ENCODE data around the gene CEP83.
"Not testable (repeated sequence)": the region's sequence is repeated elsewhere in the genome, so short reads cannot be mapped to it uniquely, and the experiment has no call there.

CEP83 gene

GRCh38 chr12:94416613-94417012 lies 43.1 kb downstream of the CEP83 start:
- Histone ChIP-seq H3K4me1 (ENCODE audit: control insufficient read depth, insufficient read depth, low read length, unreplicated experiment) (no peaks in the 10 kb centered on the region), H2AFZ (ENCODE audit: low read length, unreplicated experiment) (no peak overlapping the region), H3K79me2 (ENCODE audit: control insufficient read depth, insufficient read depth, low read length, unreplicated experiment) (peaks cover 3% of the 10 kb centered on the region), H3K27me3 (ENCODE audit: insufficient read depth, low read length) (no peaks in the 10 kb centered on the region), H3K27ac (ENCODE audit: low read depth, low read length) (no peak overlapping the region), H3K36me3 (ENCODE audit: insufficient read depth, low read length) (no peaks in the 10 kb centered on the region), H3K4me3 (ENCODE audit: low read depth, low read length) (no peak overlapping the region)

GRCh38 chr12:94415066-94415465 lies 44.6 kb downstream of the CEP83 start:
- Histone ChIP-seq H2AFZ (ENCODE audit: low read length, unreplicated experiment) (no peak overlapping the region), H3K4me1 (ENCODE audit: control insufficient read depth, insufficient read depth, low read length, unreplicated experiment) (no peaks in the 10 kb centered on the region), H3K27ac (ENCODE audit: low read depth, low read length) (no peak overlapping the region), H3K79me2 (ENCODE audit: control insufficient read depth, insufficient read depth, low read length, unreplicated experiment) (peaks cover 3% of the 10 kb centered on the region), H3K27me3 (ENCODE audit: insufficient read depth, low read length) (no peaks in the 10 kb centered on the region), H3K36me3 (ENCODE audit: insufficient read depth, low read length) (no peaks in the 10 kb centered on the region), H3K4me3 (ENCODE audit: low read depth, low read length) (no peak overlapping the region)

- Histone ChIP-seq H2AFZ (ENCODE audit: low read length, unreplicated experiment) (peak overlapping the region; percentile 89), H3K4me1 (ENCODE audit: control insufficient read depth, insufficient read depth, low read length, unreplicated experiment) (peaks cover 3% of the 10 kb centered on the region), H3K4me3 (ENCODE audit: low read depth, low read length) (peak overlapping the region; percentile 65), H3K79me2 (ENCODE audit: control insufficient read depth, insufficient read depth, low read length, unreplicated experiment) (no peaks in the 10 kb centered on the region), H3K36me3 (ENCODE audit: insufficient read depth, low read length) (no peaks in the 10 kb centered on the region), H3K27me3 (ENCODE audit: insufficient read depth, low read length) (no peaks in the 10 kb centered on the region), H3K27ac (ENCODE audit: low read depth, low read length) (no peak overlapping the region)
Observed at GRCh38 chr12:94405413-94406116, 54.1 kb downstream of the CEP83 start.

GRCh38 chr12:94404854-94405253 lies 54.8 kb downstream of the CEP83 start:
- Histone ChIP-seq H3K36me3 (ENCODE audit: insufficient read depth, low read length) (peaks cover 7% of the 10 kb centered on the region), H3K79me2 (ENCODE audit: control insufficient read depth, insufficient read depth, low read length, unreplicated experiment) (no peaks in the 10 kb centered on the region), H3K4me3 (ENCODE audit: low read depth, low read length) (peak overlapping the region; percentile 65), H3K27ac (ENCODE audit: low read depth, low read length) (no peak overlapping the region), H3K4me1 (ENCODE audit: control insufficient read depth, insufficient read depth, low read length, unreplicated experiment) (peaks cover 3% of the 10 kb centered on the region), H2AFZ (ENCODE audit: low read length, unreplicated experiment) (peak overlapping the region; percentile 89), H3K27me3 (ENCODE audit: insufficient read depth, low read length) (no peaks in the 10 kb centered on the region)

- Histone ChIP-seq H3K4me3 (ENCODE audit: low read depth, low read length) (no peak overlapping the region), H2AFZ (ENCODE audit: low read length, unreplicated experiment) (no peak overlapping the region), H3K79me2 (ENCODE audit: control insufficient read depth, insufficient read depth, low read length, unreplicated experiment) (no peaks in the 10 kb centered on the region), H3K27me3 (ENCODE audit: insufficient read depth, low read length) (no peaks in the 10 kb centered on the region), H3K4me1 (ENCODE audit: control insufficient read depth, insufficient read depth, low read length, unreplicated experiment) (peaks cover 3% of the 10 kb centered on the region), H3K27ac (ENCODE audit: low read depth, low read length) (no peak overlapping the region), H3K36me3 (ENCODE audit: insufficient read depth, low read length) (peaks cover 8% of the 10 kb centered on the region)
Observed at GRCh38 chr12:94401326-94401725, 58.3 kb downstream of the CEP83 start.

- H3K4me3 ChIP-seq (ENCODE audit: low read depth, low read length); H3K27me3 ChIP-seq (ENCODE audit: insufficient read depth, low read length); H3K79me2 ChIP-seq (ENCODE audit: control insufficient read depth, insufficient read depth, low read length, unreplicated experiment); H3K27ac ChIP-seq (ENCODE audit: low read depth, low read length); H3K36me3 ChIP-seq (ENCODE audit: insufficient read depth, low read length); H3K4me1 ChIP-seq (ENCODE audit: control insufficient read depth, insufficient read depth, low read length, unreplicated experiment); H2AFZ ChIP-seq (ENCODE audit: low read length, unreplicated experiment): not testable (repeated sequence)
Observed at GRCh38 chr12:94398685-94399084, 61.0 kb downstream of the CEP83 start.

- no peak overlapping the region for H2AFZ ChIP-seq (ENCODE audit: low read length, unreplicated experiment)
- H3K4me3 ChIP-seq (ENCODE audit: low read depth, low read length): no peak overlapping the region
- H3K27me3 ChIP-seq (ENCODE audit: insufficient read depth, low read length): no peaks in the 10 kb centered on the region
- no peak overlapping the region for H3K27ac ChIP-seq (ENCODE audit: low read depth, low read length)
- no peaks in the 10 kb centered on the region for H3K4me1 ChIP-seq (ENCODE audit: control insufficient read depth, insufficient read depth, low read length, unreplicated experiment)
- H3K79me2 ChIP-seq (ENCODE audit: control insufficient read depth, insufficient read depth, low read length, unreplicated experiment): no peaks in the 10 kb centered on the region
- peaks cover 8% of the 10 kb centered on the region for H3K36me3 ChIP-seq (ENCODE audit: insufficient read depth, low read length)
Observed at GRCh38 chr12:94397401-94397800, 62.3 kb downstream of the CEP83 start.

GRCh38 chr12:94396014-94396413 lies 63.7 kb downstream of the CEP83 start:
- H3K36me3 ChIP-seq (ENCODE audit: insufficient read depth, low read length); H3K27ac ChIP-seq (ENCODE audit: low read depth, low read length); H3K79me2 ChIP-seq (ENCODE audit: control insufficient read depth, insufficient read depth, low read length, unreplicated experiment); H3K4me3 ChIP-seq (ENCODE audit: low read depth, low read length); H2AFZ ChIP-seq (ENCODE audit: low read length, unreplicated experiment); H3K4me1 ChIP-seq (ENCODE audit: control insufficient read depth, insufficient read depth, low read length, unreplicated experiment); H3K27me3 ChIP-seq (ENCODE audit: insufficient read depth, low read length): not testable (repeated sequence)

- Histone ChIP-seq H3K27me3 (ENCODE audit: insufficient read depth, low read length) (no peaks in the 10 kb centered on the region), H3K27ac (ENCODE audit: low read depth, low read length) (no peak overlapping the region), H2AFZ (ENCODE audit: low read length, unreplicated experiment) (no peak overlapping the region), H3K4me1 (ENCODE audit: control insufficient read depth, insufficient read depth, low read length, unreplicated experiment) (no peaks in the 10 kb centered on the region), H3K79me2 (ENCODE audit: control insufficient read depth, insufficient read depth, low read length, unreplicated experiment) (no peaks in the 10 kb centered on the region), H3K4me3 (ENCODE audit: low read depth, low read length) (no peak overlapping the region), H3K36me3 (ENCODE audit: insufficient read depth, low read length) (peaks cover 10% of the 10 kb centered on the region)
Observed at GRCh38 chr12:94390130-94390485, 69.6 kb downstream of the CEP83 start.

- not testable (repeated sequence) for H3K4me3 ChIP-seq (ENCODE audit: low read depth, low read length); H3K27me3 ChIP-seq (ENCODE audit: insufficient read depth, low read length); H3K4me1 ChIP-seq (ENCODE audit: control insufficient read depth, insufficient read depth, low read length, unreplicated experiment); H3K79me2 ChIP-seq (ENCODE audit: control insufficient read depth, insufficient read depth, low read length, unreplicated experiment); H3K27ac ChIP-seq (ENCODE audit: low read depth, low read length); H2AFZ ChIP-seq (ENCODE audit: low read length, unreplicated experiment)
- peaks cover 15% of the 10 kb centered on the region for H3K36me3 ChIP-seq (ENCODE audit: insufficient read depth, low read length)
Observed at GRCh38 chr12:94389482-94390129, 70.1 kb downstream of the CEP83 start.

- Histone ChIP-seq H3K4me3 (ENCODE audit: low read depth, low read length) (no peak overlapping the region), H3K79me2 (ENCODE audit: control insufficient read depth, insufficient read depth, low read length, unreplicated experiment) (no peaks in the 10 kb centered on the region), H3K27ac (ENCODE audit: low read depth, low read length) (no peak overlapping the region), H3K4me1 (ENCODE audit: control insufficient read depth, insufficient read depth, low read length, unreplicated experiment) (no peaks in the 10 kb centered on the region), H3K36me3 (ENCODE audit: insufficient read depth, low read length) (peaks cover 19% of the 10 kb centered on the region), H3K27me3 (ENCODE audit: insufficient read depth, low read length) (no peaks in the 10 kb centered on the region), H2AFZ (ENCODE audit: low read length, unreplicated experiment) (no peak overlapping the region)
Observed at GRCh38 chr12:94386422-94386821, 73.2 kb downstream of the CEP83 start.
